ENCODE results near the gene DSCAM. TPM values are rescaled to one million over a fixed set of nuclear protein-coding genes. Genes with fewer than 3 reads are reported as not detected.

Gene DSCAM
- total and polyA plus RNA-seq, 10 donors = 0.02 to 2.7 (median 2.0) TPM

GRCh38 chr21:40404396-40404800 is 442.6 kb downstream of the DSCAM start:
- Histone ChIP-seq H3K27ac (no peak overlapping the region), H3K4me1 (no peaks in the 10 kb centered on the region), H3K4me3 (no peak overlapping the region), H3K27me3 (replicated peaks in 1 of 7) (no peaks in the 10 kb centered on the region), H3K9me3 (peaks cover 0 to 21% (median 1%) of the 10 kb centered on the region in 8 donors), H3K36me3 (no peaks in the 10 kb centered on the region)
- TF ChIP-seq POLR2AphosphoS5 (IDR thresholded peaks at IDR 0.05) = no peak
- no peak for TF ChIP-seq CTCF (IDR thresholded peaks at IDR 0.05 in 8 of 11, conservative IDR thresholded peaks at IDR 0.05 in 3 of 11)
- no peak for TF ChIP-seq POLR2A (IDR thresholded peaks at IDR 0.05)
- 53 to 74% (median 67%) methylated on average over 3 of the region's 3 CpGs for WGBS, 5 donors
- intact Hi-C loops (cut with DNase I; ENCODE audit: low total_unique reads) = no loop called here
- no peak for DNase-seq

GRCh38 chr21:40402884-40403582 is 443.9 kb downstream of the DSCAM start:
- Histone ChIP-seq H3K27me3 (replicated peaks in 1 of 7) (no peaks in the 10 kb centered on the region), H3K36me3 (no peaks in the 10 kb centered on the region), H3K27ac (no peak overlapping the region), H3K4me3 (no peak overlapping the region), H3K9me3 (peaks cover 0 to 21% (median 1%) of the 10 kb centered on the region in 8 donors), H3K4me1 (no peaks in the 10 kb centered on the region)
- WGBS, 5 donors = 76 to 92% (median 78%) methylated on average over 2 of the region's 2 CpGs
- TF ChIP-seq POLR2A (IDR thresholded peaks at IDR 0.05) (no peak), CTCF (IDR thresholded peaks at IDR 0.05 in 8 of 11, conservative IDR thresholded peaks at IDR 0.05 in 3 of 11) (no peak), POLR2AphosphoS5 (IDR thresholded peaks at IDR 0.05) (no peak)
- intact Hi-C loops (cut with DNase I; ENCODE audit: low total_unique reads) = no loop called here
- no peak for DNase-seq

- Histone ChIP-seq H3K4me3 (no peak overlapping the region), H3K27me3 (replicated peaks in 1 of 7) (no peaks in the 10 kb centered on the region), H3K9me3 (peaks cover 0 to 1% (median 0%) of the 10 kb centered on the region in 8 donors), H3K27ac (no peak overlapping the region), H3K36me3 (no peaks in the 10 kb centered on the region), H3K4me1 (no peaks in the 10 kb centered on the region)
- no peak for TF ChIP-seq POLR2A (IDR thresholded peaks at IDR 0.05)
- no peak for TF ChIP-seq POLR2AphosphoS5 (IDR thresholded peaks at IDR 0.05)
- TF ChIP-seq CTCF (IDR thresholded peaks at IDR 0.05 in 8 of 11, conservative IDR thresholded peaks at IDR 0.05 in 3 of 11) = no peak
- WGBS, 5 donors = 85 to 96% (median 89%) methylated on average over 7 of the region's 7 CpGs
- intact Hi-C loops (cut with DNase I; ENCODE audit: low total_unique reads) = no loop called here
- no peak for DNase-seq
These were observed 451.2 kb downstream of the DSCAM start for GRCh38 chr21:40395732-40396131.

GRCh38 chr21:40393066-40393465 is 453.9 kb downstream of the DSCAM start:
- H3K36me3 ChIP-seq = no peaks in the 10 kb centered on the region
- no peaks in the 10 kb centered on the region for H3K4me1 ChIP-seq
- intact Hi-C loops (cut with DNase I; ENCODE audit: low total_unique reads) = no loop called here
- H3K27ac ChIP-seq = no peak overlapping the region
- DNase-seq = no peak
- H3K9me3 ChIP-seq = no peaks in the 10 kb centered on the region
- peaks cover 0 to 13% (median 0%) of the 10 kb centered on the region in 7 donors for H3K27me3 ChIP-seq (replicated peaks in 1 of 7)
- no peak for TF ChIP-seq POLR2AphosphoS5 (IDR thresholded peaks at IDR 0.05)
- TF ChIP-seq CTCF (IDR thresholded peaks at IDR 0.05 in 8 of 11, conservative IDR thresholded peaks at IDR 0.05 in 3 of 11) = no peak
- TF ChIP-seq POLR2A (IDR thresholded peaks at IDR 0.05) = no peak
- H3K4me3 ChIP-seq = no peak overlapping the region
- WGBS, 5 donors = 68 to 86% (median 77%) methylated on average over 5 of the region's 5 CpGs

Measured in spleen (tissue), 11 donors.